ENCODE data around the gene ITGAE.

ITGAE gene

DNA sequence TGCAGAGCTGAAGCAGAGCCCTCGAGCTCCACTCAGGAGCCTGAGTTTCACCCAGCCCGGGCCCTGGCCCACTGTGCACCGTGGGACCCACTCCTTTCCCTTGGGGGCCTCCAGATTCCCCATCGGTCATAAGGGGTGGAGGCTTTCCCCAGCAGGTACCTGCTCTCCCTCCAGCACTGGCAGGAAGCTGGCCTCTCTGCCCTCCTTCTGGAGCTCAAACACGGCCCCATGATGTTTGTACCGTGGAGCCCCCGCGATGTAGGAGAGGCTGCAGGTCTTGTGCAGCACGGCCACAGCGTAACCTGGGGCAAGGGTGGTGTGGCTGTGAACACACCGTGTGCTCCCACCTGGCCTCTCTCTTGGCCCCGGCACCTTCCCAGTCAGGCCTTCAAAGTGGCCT, 47.4 kb downstream of the ITGAE start:
- no peaks in the 10 kb centered on the region for H3K79me2 ChIP-seq
- no peak overlapping the region for H3K27ac ChIP-seq
- no peak overlapping the region for H3K4me3 ChIP-seq (ENCODE audit: low read depth, low read length)
- no peaks in the 10 kb centered on the region for H3K9me3 ChIP-seq (ENCODE audit: control insufficient read depth, low read length)
- H3K4me2 ChIP-seq (ENCODE audit: low read length) = no peak overlapping the region
- peaks cover 3% of the 10 kb centered on the region for H3K4me1 ChIP-seq
- no peak overlapping the region for H3K9ac ChIP-seq
- no peaks in the 10 kb centered on the region for H3K36me3 ChIP-seq (ENCODE audit: control insufficient read depth, insufficient read depth, low read length)
- TF ChIP-seq, protein P1, sequence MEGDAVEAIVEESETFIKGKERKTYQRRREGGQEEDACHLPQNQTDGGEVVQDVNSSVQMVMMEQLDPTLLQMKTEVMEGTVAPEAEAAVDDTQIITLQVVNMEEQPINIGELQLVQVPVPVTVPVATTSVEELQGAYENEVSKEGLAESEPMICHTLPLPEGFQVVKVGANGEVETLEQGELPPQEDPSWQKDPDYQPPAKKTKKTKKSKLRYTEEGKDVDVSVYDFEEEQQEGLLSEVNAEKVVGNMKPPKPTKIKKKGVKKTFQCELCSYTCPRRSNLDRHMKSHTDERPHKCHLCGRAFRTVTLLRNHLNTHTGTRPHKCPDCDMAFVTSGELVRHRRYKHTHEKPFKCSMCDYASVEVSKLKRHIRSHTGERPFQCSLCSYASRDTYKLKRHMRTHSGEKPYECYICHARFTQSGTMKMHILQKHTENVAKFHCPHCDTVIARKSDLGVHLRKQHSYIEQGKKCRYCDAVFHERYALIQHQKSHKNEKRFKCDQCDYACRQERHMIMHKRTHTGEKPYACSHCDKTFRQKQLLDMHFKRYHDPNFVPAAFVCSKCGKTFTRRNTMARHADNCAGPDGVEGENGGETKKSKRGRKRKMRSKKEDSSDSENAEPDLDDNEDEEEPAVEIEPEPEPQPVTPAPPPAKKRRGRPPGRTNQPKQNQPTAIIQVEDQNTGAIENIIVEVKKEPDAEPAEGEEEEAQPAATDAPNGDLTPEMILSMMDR (IDR thresholded peaks at IDR 0.05) = no peak
- no peak overlapping the region for H2AFZ ChIP-seq
- H3K27me3 ChIP-seq (ENCODE audit: control insufficient read depth, insufficient read depth, low read length) = no peaks in the 10 kb centered on the region

DNA sequence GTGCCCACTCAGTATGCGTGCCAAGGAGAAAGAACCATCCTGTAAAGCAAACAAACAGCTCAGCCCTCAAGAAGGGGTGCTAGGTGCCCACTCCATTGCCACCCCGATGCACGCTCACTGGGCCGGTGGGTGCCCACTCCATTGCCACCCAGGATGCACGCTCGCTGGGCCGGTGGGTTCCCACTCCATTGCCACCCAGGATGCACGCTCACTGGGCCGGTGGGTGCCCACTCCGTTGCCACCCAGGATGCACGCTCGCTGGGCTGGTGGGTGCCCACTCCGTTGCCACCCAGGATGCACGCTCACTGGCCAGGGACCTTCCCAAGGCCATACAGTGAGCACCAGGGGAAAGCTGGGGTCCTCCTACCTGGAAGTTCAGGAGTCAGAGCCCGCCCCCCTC, 49.2 kb downstream of the ITGAE start:
- Histone ChIP-seq H3K79me2 (no peaks in the 10 kb centered on the region), H3K9ac (no peak overlapping the region), H3K4me1 (peaks cover 3% of the 10 kb centered on the region), H3K4me3 (ENCODE audit: low read depth, low read length) (no peak overlapping the region), H3K27ac (no peak overlapping the region), H3K4me2 (ENCODE audit: low read length) (no peak overlapping the region), H2AFZ (no peak overlapping the region), H3K27me3 (ENCODE audit: control insufficient read depth, insufficient read depth, low read length) (no peaks in the 10 kb centered on the region), H3K9me3 (ENCODE audit: control insufficient read depth, low read length) (no peaks in the 10 kb centered on the region), H3K36me3 (ENCODE audit: control insufficient read depth, insufficient read depth, low read length) (no peaks in the 10 kb centered on the region)
- TF ChIP-seq, protein P1 (IDR thresholded peaks at IDR 0.05) = no peak

DNA sequence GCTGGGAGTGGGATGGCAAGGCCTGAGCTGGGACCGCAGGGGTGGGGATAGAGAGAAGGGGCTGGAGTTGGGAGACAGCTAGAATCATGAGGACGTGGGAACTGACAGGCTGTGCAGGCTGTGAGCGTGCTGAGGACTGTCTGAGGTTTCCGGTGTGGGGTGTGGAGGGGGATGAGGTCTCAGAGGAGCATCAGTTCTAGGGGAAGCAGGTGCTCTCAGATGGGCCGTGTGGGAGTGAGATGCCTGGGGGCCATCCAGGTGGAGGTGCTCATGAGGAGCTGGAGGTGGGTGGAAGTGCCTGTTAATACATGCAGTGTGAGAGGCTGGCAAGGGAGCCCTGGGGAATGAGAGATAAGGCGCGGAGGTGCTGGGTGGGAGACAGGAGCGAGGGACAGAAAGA, 50.1 kb downstream of the ITGAE start:
- Histone ChIP-seq H3K4me3 (ENCODE audit: low read depth, low read length) (no peak overlapping the region), H3K36me3 (ENCODE audit: control insufficient read depth, insufficient read depth, low read length) (no peaks in the 10 kb centered on the region), H3K27me3 (ENCODE audit: control insufficient read depth, insufficient read depth, low read length) (no peaks in the 10 kb centered on the region), H3K4me2 (ENCODE audit: low read length) (no peak overlapping the region), H2AFZ (no peak overlapping the region), H3K27ac (no peak overlapping the region), H3K9me3 (ENCODE audit: control insufficient read depth, low read length) (no peaks in the 10 kb centered on the region), H3K4me1 (peaks cover 3% of the 10 kb centered on the region), H3K9ac (no peak overlapping the region), H3K79me2 (no peaks in the 10 kb centered on the region)
- TF ChIP-seq, protein P1 (IDR thresholded peaks at IDR 0.05) = no peak

DNA sequence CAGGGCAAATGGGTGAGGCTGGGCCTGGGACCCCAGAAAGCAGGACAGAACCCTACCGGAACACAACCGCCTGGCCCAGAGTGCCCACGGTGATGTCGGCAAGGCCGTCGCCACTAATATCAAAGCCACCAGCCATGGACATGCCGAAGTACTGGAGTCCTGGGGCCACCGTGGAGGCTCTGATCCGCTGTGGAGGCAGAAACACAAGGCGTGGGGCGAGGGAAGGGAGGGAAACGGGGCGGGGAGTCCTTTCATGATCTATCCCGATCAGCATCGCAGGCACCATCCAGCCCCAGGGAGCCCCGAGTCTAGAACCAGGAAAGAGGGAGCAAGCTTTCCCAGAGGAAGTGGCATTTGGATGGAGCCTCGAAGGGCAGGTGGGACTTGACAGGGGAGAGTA, 50.7 kb downstream of the ITGAE start:
- Histone ChIP-seq H2AFZ (no peak overlapping the region), H3K4me2 (ENCODE audit: low read length) (no peak overlapping the region), H3K4me1 (peaks cover 3% of the 10 kb centered on the region), H3K36me3 (ENCODE audit: control insufficient read depth, insufficient read depth, low read length) (no peaks in the 10 kb centered on the region), H3K79me2 (no peaks in the 10 kb centered on the region), H3K27ac (no peak overlapping the region), H3K9me3 (ENCODE audit: control insufficient read depth, low read length) (no peaks in the 10 kb centered on the region), H3K4me3 (ENCODE audit: low read depth, low read length) (no peak overlapping the region), H3K9ac (no peak overlapping the region), H3K27me3 (ENCODE audit: control insufficient read depth, insufficient read depth, low read length) (no peaks in the 10 kb centered on the region)
- TF ChIP-seq, protein P1 (IDR thresholded peaks at IDR 0.05) = no peak

DNA sequence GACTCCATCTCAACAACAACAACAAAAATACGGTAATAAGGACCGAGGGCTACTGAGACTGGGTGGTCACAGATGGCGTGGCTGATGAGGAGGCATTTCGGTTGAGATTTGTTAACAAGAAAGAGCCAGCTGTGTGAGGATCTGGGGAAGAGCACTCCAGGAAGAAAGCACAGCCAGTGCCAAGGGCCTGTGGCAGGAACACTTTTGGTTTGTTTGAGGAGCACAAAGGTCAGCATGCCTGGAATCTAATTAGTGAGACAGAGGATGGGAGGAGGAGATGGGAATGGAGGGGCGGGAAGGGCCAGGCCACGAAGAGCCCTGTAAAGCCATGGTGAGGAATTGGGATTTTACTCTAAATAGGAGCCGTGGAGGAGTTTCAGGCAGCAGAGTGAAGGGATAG, 52.4 kb downstream of the ITGAE start:
- Histone ChIP-seq H3K9me3 (ENCODE audit: control insufficient read depth, low read length) (no peaks in the 10 kb centered on the region), H3K9ac (no peak overlapping the region), H3K27ac (no peak overlapping the region), H3K36me3 (ENCODE audit: control insufficient read depth, insufficient read depth, low read length) (no peaks in the 10 kb centered on the region), H3K27me3 (ENCODE audit: control insufficient read depth, insufficient read depth, low read length) (no peaks in the 10 kb centered on the region), H3K4me1 (no peaks in the 10 kb centered on the region), H3K4me2 (ENCODE audit: low read length) (no peak overlapping the region), H3K79me2 (no peaks in the 10 kb centered on the region), H2AFZ (no peak overlapping the region), H3K4me3 (ENCODE audit: low read depth, low read length) (no peak overlapping the region)
- TF ChIP-seq, protein P1 (IDR thresholded peaks at IDR 0.05) = no peak
